Kidney (tissue), 14 donors: ENCODE data around the gene SLC2A4RG. TPM values are rescaled to one million over a fixed set of nuclear protein-coding genes. Genes with fewer than 3 reads are reported as not detected.

Experiments
- DNase-seq, 5 donors: peaks; one replicate each; pipeline ENCODE4 v3.0.0-alpha.2; 2013 to 2020
- FAIRE-seq: peaks from 2 replicates; lab custom pipeline; 2012; peaks lifted over from hg19 to GRCh38; lab: Jason Lieb, UNC
- H3K27ac ChIP-seq, 2 donors: one replicate each; pipeline ENCODE4 v1.7.0; 2013; ENCODE audit warnings: low read depth in 2 of 2, low read length in 2 of 2, inconsistent platforms in 1 of 2
- H3K27me3 ChIP-seq: one replicate; pipeline ENCODE4 v1.7.1; 2013; ENCODE audit warnings: low read length, inconsistent platforms; ENCODE audit not compliant: control insufficient read depth, insufficient read depth
- H3K36me3 ChIP-seq, 3 donors: one replicate each; pipeline versions ENCODE4 v1.7.0 to v1.7.1; 2013; ENCODE audit warnings: low read length in 3 of 3, control low read depth in 1 of 3, inconsistent platforms in 1 of 3; ENCODE audit not compliant: insufficient read depth in 3 of 3, control insufficient read depth in 2 of 3
- H3K4me1 ChIP-seq, 3 donors: one replicate each; pipeline versions ENCODE4 v1.7.0 to v1.7.1; 2013; ENCODE audit warnings: low read length in 3 of 3, inconsistent platforms in 1 of 3, low read depth in 1 of 3; ENCODE audit not compliant: control insufficient read depth in 2 of 3, insufficient read depth in 2 of 3
- H3K4me3 ChIP-seq, 3 donors: one replicate each; pipeline versions ENCODE4 v1.7.0 to v1.8.1; 2013; ENCODE audit warnings: low read length in 3 of 3, control low read depth in 1 of 3, inconsistent platforms in 1 of 3
- H3K9ac ChIP-seq, 3 donors: one replicate each; pipeline versions ENCODE4 v1.7.0 to v1.7.1; 2013; ENCODE audit warnings: low read length in 3 of 3, control low read depth in 1 of 3, inconsistent platforms in 1 of 3
- H3K9me3 ChIP-seq, 3 donors: one replicate each; pipeline versions ENCODE4 v1.7.0 to v1.7.1; 2013; ENCODE audit warnings: low read length in 3 of 3, control low read depth in 1 of 3, inconsistent platforms in 1 of 3; ENCODE audit not compliant: control insufficient read depth in 2 of 3, insufficient read depth in 1 of 3
- intact Hi-C: fragments of 100-400 bp; cut with DNase I; formaldehyde crosslinking; loops from one replicate; pipeline ENCODE4 v1.11.1; 2022
- polyA plus RNA-seq: library from polyadenylated mRNA; stranded (reverse); fragments of 350-450 nt; fragmentation: Illumina TruSeq; extraction: RNeasy Lipid Tissue Mini Kit (QIAGEN cat#74804); gene quantifications from one replicate; pipeline ENCODE4 v1.2.3, GENCODE V29; 2014; ENCODE audit warnings: low read depth, low replicate concordance; ENCODE audit not compliant: insufficient read depth
- total RNA-seq: library from RNA; stranded (reverse); fragmentation: NEBNext Ultra II Directional; extraction: Animal tissue kit (Norgen Biotek cat#: 25700); gene quantifications from one replicate; pipeline ENCODE4 v1.2.1, GENCODE V29; 2021
- TF ChIP-seq, protein P1 (sequence below): IDR thresholded peaks from 3 replicates; pipeline ENCODE4 v1.5.1; 2012; ENCODE audit warnings: mild to moderate bottlenecking, moderate library complexity, borderline replicate concordance; ENCODE audit not compliant: insufficient read depth; ENCODE audit errors: extremely low read depth
- donor health status: control.
- donor health status: control.
- donor health status: control.
- donor health status: control.
- donor health status: control.
- donor health status: DM: yes; HTN: yes; CAD: no.
- donor health status: Normal renal cell carcinoma (clear cell type).

Gene SLC2A4RG
- total and polyA plus RNA-seq, 2 donors from 2014 or later = 154 to 171 TPM

DNA sequence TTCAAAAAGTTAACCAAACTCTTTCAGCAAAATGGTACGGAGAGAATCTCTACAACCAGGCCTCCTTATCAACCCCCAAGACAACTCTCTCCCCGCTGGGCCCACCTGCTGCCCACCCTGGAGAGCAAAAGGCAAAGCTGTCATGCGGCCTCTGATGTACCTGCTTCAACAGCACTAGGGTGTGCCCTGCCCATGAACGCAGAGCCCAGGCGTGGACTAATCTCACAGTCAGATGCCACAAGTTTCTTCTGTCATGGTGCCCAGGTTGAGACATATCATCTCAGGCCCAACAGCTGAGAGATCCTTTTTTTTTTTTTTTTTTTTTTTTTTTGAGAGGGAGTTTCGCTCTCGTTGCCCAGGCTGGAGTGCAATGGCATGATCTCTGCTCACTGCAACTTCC is 26.3 kb downstream of the SLC2A4RG start:
- TF ChIP-seq, protein P1, sequence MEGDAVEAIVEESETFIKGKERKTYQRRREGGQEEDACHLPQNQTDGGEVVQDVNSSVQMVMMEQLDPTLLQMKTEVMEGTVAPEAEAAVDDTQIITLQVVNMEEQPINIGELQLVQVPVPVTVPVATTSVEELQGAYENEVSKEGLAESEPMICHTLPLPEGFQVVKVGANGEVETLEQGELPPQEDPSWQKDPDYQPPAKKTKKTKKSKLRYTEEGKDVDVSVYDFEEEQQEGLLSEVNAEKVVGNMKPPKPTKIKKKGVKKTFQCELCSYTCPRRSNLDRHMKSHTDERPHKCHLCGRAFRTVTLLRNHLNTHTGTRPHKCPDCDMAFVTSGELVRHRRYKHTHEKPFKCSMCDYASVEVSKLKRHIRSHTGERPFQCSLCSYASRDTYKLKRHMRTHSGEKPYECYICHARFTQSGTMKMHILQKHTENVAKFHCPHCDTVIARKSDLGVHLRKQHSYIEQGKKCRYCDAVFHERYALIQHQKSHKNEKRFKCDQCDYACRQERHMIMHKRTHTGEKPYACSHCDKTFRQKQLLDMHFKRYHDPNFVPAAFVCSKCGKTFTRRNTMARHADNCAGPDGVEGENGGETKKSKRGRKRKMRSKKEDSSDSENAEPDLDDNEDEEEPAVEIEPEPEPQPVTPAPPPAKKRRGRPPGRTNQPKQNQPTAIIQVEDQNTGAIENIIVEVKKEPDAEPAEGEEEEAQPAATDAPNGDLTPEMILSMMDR = no peak
- Histone ChIP-seq H3K9me3 (no peaks in the 10 kb centered on the region), H3K4me1 (no peaks in the 10 kb centered on the region), H3K36me3 (peaks cover 2 to 3% (median 2%) of the 10 kb centered on the region in 3 donors), H3K4me3 (no peak overlapping the region), H3K27me3 (no peaks in the 10 kb centered on the region), H3K9ac (no peak overlapping the region), H3K27ac (no peak overlapping the region)
- FAIRE-seq = no peak
- no peak for DNase-seq
- intact Hi-C loops = no loop called here

DNA sequence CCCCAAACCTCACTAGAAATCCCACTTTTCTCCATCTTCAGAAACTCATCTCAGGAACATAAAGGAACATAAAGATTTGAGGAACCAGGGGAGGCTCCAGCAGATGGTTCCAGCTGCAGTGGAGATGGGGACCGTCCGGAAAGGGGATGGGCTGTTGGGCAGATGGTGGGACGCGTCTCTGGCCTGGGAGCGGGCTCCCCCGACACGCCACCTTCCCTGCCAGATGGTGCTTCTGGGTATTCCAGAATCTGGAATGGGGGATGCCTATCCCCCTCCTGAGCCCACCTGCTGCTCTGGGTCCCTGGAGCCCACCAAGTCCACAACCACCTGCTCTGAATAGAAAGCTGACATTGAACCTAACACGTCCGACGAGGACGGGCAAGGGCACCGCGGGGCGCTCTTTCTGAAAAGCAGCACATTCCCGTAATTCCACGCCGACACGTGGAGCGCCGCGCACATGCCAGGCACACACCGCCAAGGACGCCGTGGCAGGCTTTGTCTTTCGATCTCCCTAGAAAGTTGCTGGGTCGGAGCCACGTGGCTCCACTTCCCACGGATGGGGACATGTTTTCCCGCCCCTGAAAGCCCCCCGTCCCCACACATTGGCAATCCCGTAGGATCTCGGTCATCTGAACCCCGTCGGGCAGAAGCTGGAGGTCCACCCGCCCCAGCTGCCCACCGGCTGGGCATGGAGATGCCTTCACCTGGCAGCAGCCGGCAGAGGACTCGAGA is 27.3 kb downstream of the SLC2A4RG start:
- Histone ChIP-seq H3K36me3 (peaks cover 2 to 3% (median 2%) of the 10 kb centered on the region in 3 donors), H3K27ac (no peak overlapping the region), H3K27me3 (no peaks in the 10 kb centered on the region), H3K4me1 (no peaks in the 10 kb centered on the region), H3K4me3 (no peak overlapping the region), H3K9ac (no peak overlapping the region), H3K9me3 (no peaks in the 10 kb centered on the region)
- no peak for FAIRE-seq
- peak in 1 of 5 donors; percentile 49 for DNase-seq
- TF ChIP-seq, protein P1 = no peak
- intact Hi-C loops = no loop called here

DNA sequence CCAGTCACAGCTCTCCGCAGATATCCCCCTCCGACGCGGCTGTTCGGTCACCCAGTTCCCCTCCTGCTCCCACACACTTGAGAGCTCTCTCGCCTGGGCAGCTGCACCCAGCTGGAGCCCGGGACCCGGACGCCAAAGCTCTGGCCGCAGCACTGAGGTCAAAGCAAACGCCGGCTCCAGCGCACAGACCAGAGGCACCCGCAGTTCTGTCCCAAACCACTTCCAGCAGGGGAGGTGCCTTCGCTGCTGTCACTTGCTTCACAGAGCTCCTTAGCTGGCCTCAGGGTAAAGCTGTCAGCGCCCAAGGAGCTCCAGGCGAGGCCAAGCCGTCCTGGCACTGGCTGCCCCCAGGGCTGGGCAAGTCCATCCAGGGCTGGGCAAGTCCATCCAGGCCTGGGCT is 27.9 kb downstream of the SLC2A4RG start:
- Histone ChIP-seq H3K4me1 (no peaks in the 10 kb centered on the region), H3K9ac (no peak overlapping the region), H3K27me3 (no peaks in the 10 kb centered on the region), H3K9me3 (no peaks in the 10 kb centered on the region), H3K27ac (no peak overlapping the region), H3K36me3 (peaks cover 2 to 3% (median 2%) of the 10 kb centered on the region in 3 donors), H3K4me3 (no peak overlapping the region)
- DNase-seq = peak in 1 of 5 donors; percentile 78
- intact Hi-C loops = no loop called here
- FAIRE-seq = no peak
- TF ChIP-seq, protein P1 = no peak
